Umbilical cord (tissue), 2 donors: Measurements from ENCODE around the gene TNS3. TPM values are rescaled to one million over a fixed set of nuclear protein-coding genes. Genes with fewer than 3 reads are reported as not detected.
"Not testable (repeated sequence)": the region's sequence is repeated elsewhere in the genome, so short reads cannot be mapped to it uniquely, and the experiment has no call there.

Experiments used
- DNase-seq: peaks from one replicate; pipeline ENCODE4 v3.0.0-alpha.2; 2015; ENCODE audit warnings: low spot score
- total RNA-seq: library from RNA; depleted of rRNA; stranded (reverse); fragments of >200 nt; gene quantifications from one replicate; pipeline ENCODE4 v1.2.3, GENCODE V29; 2014; ENCODE audit warnings: low replicate concordance; ENCODE audit not compliant: insufficient read depth

TNS3 gene
- total RNA-seq, 1 donor from 2014 or later = 73.9 TPM

DNA sequence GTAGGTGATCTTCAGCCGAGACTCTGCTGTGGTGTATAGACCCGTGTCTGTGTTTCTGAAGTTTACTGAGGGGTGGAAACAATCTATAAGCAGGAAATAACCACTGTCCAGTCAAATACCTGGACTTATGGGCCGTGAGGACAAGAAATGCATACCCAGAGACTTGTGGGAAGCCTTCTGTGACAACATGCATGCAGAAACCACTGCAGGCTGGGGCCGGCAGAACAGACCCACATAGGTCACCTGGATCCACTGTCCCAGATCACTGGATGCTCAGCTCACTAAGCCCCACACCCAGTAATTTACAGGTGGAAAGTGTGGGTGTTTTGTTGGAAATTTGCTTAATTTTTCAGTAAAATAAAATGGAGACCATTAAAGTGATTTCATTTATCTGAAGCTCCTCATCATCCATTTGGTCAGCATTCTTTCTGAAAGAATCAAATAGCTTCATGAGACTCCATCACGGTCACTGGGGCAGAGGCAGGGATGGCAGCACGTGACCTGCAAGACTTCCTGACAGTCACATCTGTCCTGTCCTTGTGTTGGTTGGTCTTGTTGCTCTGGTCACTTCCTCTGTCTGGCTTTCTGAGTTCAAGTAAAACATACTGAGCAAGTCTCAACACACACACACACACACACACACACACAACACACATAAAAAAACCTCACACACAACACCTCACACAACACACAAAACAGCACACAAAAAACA, 108.3 kb downstream of the TNS3 start:
- DNase-seq = no peak

DNA sequence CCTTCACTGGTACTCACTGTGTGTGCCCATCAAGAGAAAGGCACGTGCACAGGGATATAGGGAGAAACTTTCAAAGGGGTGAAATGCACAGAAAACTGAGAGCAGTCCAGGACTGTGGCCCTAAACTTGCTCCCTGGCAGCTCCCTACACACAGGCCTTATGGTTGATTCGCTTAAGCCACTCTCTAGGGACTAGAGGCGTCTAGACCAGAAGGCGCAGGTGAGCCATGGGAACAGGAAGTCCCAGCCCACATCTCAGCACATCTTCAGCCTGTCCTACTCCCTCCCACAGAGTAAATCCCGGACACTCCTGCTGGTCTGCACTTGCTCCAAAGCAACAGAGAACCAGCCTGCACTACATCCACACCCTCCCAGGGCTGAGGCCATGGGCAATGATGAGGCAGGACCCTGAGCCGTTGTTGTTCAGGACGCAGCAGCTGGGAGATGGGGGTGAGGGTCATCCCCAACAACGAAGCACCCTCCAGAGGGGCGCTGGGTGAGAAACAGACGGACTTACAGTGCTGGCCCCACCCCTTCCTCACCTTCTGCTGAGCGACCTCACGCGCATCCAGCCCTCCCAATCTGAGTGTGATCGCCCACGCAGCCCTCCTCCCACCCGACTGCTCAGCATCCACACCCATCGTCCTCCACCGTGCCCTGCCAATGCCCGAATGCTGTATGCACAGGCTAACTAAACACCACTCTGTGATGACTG, 109.3 kb downstream of the TNS3 start:
- DNase-seq = no peak

DNA sequence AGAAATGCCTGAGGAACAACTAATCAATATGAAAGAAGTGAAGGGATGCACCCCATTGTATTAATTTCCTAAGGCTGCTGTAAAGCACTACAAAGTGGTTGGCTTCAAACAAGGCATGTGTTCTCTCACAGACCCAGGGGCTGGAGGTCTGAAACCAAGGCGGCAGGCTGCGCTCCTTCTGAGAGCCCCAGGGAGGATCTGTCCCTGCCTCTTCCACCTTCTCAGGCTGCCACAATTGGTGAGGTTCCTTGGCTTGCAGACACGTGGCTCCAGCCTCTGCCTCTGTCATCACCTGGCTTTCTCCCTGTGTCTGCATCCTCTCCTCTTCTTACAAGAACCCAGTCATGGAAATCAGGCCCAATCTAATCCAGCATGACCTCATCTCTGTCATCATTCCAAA, 110.1 kb downstream of the TNS3 start:
- no peak for DNase-seq

DNA sequence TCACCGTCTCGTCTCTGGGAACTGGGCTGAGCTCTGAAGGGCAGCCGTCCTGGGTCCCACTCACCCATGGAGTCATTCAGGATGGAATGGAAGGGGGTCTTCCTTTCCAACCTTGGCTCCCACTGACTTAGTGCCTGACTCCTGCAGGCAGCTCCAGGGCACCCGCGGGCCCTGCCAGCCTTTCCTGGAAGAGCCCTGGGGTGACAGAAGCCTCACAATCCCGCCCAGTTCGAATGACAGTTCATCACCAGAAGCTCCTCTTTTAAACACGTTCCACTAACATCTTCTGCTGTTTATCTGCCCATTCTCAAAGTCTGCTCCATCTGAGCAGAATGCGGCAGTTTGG, 110.6 kb downstream of the TNS3 start:
- DNase-seq = no peak

DNA sequence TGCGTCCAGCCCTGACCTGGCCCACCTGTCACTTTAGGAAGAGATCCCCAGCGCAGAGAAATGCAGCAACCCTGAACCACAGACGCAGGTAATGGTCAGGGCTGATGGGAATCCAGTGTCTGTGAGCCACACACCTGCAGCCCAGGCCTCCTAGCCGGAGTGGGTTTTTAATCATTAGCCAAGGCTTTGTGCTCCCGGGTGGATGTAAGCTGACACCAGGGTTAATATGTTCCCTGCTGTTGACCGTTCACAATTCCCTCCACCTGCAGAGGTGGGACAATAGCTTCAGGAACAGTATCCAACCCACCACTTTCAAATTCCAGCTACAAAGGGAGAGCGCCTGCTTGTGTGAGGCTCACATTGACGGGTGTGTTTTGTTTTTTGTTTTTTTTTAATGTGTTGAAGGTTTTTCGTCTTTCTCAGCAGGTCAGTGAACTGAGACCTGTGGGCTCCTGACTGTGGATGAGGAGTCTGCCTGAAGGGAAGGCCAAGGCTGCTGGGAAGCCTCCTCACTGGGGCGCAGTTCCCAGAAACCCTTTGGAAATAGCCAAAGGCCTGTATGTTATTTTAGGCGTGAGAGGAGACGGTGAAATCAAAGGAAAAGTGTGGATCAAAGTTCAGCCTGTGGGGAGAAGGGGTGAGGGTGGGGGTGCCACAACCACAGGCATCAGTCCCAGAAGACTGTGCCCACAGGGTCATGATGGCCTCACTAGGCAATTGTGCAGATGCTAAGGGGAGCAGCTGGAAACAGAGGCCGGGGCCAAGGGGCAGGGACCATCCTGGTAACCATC, 111.1 kb downstream of the TNS3 start:
- DNase-seq = no peak

DNA sequence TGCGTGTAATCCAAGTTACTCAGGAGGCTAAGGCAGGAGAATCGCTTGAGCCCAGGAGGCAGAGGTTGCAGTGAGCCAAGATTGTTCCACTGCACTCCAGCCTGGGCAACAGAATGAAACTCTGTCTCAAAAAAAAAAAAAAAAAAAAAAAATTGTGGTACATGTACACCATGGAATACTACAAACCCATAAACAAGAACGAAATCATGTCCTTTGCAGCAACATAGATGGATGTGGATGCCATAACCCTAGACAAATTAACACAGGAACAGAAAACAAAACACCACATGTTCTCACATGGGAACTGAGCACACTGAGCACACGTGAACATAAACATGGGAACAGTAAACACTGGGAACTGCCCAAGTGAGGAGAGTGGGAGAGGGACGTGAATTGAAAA, 112.1 kb downstream of the TNS3 start:
- not testable (repeated sequence) for DNase-seq

DNA sequence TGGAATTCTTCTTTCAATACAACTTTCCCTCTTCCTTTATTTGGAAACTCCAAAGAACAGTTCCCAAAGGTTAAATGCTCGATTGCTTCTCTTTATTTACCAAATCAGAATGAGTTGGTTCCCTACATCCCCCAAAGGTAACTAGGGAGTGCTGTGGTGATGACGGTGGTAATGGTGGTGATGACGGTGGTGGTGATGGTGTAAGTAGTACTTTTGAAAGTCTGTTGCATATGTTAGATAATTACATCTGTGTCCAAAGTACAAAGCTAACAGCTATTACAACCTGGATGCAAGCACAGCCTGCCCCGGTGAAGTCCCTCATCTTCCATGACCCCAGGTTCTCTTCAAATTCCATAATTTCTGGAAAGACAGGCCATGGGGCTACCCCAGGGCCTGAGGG, 115.1 kb downstream of the TNS3 start:
- DNase-seq = no peak

DNA sequence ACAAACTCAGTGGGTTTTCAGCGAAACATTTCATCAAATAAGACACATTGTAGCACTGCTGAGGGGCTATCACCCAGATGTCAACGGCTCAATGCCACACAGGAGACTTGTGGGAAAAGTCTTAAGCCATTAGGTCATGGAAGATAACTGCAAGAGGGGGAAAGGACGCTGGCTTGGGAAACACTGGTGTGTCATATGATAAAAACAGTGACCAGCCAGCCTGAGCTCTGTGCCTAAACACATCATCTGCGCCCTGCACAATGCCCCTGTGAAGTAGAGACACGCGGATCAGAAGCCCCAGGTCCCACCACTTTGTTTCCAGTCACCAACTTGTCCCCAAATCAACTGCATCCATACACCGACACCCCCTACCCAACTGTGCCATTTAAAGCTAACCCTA, 116.7 kb downstream of the TNS3 start:
- no peak for DNase-seq

DNA sequence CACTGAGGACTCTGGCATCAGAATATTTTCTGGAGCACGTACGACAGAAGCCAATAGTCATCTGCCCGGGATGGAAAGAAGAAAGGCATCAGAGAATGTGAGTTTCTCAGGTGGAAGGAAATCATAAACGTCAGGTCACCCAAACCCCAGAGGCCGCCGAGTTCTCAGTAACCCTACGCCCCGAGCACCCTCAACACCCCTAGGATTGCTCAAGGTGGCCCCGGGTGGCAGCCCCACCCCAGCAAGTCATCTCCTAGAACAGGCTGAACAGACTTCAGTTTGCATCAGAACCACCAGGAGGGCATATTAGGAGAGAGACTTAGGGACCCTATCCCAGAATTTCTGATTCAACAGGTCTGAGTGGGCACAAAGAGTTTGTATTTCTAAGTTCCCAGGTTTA, 117.6 kb downstream of the TNS3 start:
- DNase-seq = no peak

DNA sequence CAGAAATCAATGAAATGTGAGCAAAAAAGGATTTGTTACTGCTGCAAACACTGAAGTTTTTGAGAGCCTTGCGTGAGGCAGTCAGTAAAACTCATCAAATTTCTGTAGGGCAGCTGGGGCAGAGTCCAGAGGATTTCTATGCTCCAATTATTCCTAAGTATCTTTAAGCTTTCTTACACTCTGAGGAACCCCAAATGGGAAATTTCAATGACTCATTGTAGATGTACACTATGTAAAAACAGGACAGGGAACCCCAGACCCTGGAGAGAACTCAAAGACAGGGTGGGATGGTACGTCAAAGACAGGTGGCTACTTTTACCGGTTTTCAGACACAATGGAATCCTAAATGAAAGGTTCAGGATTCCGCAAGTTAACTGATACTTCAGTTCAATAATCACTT, 120.2 kb downstream of the TNS3 start:
- no peak for DNase-seq

DNA sequence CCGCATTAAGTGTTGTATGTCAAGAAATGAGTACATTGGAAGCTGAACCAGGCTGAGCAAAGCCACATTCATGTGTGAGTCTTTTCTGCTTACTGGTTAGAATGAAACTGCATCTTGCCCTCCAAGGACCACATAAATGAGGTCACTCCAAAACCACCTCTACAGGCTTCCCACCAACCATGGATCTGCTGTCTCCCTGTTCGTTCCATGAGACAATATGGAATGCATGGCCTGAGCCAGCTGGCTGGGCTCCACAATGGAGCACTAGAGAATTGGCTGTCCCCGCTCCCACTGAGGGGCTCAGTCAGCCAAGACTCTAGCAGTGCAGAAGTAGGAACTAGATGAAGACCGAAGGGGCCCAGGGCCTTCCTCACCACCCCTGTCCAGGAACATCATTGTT, 120.8 kb downstream of the TNS3 start:
- DNase-seq = peak; percentile 71

DNA sequence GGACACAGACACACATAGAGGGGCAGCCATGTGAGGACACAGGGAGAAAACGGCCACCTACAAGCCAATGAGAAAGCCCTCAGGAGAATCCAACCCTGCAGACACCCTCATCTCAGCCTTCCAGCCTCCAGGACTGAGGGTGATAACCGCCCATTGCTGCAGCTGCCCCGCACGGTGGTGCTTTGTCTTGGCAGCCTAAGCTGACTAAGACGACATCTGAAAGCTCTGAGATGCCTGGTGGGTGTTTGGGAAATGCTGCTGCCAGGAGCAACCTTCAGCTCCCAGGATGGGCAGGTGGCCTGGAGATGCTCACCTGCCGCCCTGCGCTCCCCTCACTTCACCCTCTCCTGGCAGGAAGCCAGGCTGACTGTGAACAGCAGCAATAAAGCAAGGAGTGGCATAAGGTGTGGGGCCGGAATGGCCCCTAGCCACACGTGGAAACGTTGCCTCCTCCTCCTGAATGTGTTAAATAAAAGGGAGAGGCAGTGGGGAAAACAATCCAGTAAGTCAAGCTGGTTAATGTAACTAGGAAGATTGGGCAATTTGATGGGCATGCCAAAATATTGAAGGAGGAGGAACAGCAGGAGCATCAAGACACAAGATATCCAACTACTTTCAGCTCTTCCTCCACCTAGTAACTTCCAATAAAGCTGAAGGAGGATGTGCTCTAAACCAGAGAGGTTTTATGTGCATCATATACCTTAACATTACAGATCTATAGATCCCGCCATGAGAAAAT, 121.5 kb downstream of the TNS3 start:
- no peak for DNase-seq

DNA sequence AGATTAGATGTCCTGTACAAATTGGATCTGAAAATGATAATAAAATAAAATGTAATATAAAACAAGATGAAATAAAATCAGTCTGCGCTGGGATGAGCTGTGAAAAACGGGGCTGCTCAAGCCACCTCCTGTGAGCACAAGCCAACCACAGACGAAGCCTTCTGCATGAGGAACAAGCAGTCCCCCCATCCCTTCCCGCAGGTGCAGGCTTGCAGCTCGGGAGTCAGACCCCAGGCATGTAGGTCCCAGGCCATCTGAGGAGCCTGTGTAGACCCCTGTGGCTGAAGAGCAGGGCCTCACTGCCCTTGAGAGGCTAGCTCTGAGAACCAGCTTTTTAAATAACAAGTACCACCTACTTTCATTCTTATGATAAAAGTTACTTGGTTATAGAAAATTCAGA, 123.4 kb downstream of the TNS3 start:
- no peak for DNase-seq

DNA sequence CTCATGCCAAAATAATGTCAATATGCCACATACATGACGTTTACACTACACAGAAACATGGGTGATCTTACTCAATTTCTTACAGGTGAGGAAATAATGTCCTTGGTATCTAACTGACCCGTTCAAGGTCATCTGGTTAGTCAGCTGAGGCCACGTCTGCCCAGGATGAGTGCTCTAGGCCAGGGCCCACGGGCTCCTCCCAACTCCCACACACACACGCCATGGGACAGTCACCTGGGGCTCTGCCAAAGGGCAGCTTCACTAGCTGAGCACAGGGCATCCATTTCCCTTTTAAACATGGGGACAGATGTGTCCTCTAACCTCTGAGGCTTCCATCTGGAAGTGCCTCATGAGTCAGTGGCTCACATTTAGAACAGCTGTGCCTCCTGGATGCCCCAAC, 123.9 kb downstream of the TNS3 start:
- no peak for DNase-seq

DNA sequence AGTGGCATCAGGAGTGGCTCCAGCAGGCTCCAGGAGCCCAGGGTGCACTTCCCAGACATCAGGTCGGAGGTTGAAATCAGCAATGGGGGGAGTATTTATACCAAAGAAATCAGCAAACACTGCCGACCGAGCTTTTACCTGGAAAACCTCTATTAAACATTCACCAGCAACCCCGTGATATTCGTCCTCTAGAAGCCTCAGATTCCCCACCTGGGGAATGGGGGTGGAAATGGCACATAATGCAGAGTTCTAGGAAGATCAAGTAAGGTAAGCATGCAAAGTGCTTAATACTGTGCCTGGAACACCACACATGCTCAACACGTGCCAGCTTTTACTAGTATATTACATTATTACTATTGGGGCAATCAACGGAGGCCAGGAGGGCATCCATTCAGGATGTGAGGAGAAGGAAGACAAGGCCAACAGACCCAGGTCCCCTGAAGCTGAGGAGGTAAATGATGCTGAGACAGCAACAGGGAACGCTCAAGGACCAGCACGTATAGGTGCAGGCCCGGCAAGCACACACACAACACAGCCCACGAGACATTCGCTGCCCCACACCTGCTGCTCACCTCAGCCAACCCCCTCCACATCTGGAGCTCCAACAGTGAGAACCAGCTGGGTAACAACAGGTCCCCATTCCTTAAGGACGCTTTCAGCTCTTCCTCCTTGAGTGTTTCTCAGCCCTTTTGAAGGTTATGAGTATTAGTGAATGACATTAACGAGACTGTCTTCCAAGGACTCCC, 125.5 kb downstream of the TNS3 start:
- DNase-seq = no peak

DNA sequence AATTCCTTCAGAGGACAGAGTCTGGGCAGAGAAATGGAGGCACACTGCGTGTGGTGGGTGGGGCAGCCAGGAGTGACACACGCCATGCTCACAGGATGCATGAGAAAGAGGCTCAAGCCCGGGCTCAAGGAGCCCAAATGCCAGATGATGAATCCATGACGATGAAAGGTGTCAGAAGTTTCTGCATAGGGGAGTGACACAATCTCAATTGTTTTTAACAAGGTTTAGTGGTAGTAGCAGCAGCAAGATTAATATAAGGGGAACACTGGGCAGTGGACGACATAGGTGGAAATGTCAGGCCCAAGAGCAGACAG, 126.1 kb downstream of the TNS3 start:
- no peak for DNase-seq

DNA sequence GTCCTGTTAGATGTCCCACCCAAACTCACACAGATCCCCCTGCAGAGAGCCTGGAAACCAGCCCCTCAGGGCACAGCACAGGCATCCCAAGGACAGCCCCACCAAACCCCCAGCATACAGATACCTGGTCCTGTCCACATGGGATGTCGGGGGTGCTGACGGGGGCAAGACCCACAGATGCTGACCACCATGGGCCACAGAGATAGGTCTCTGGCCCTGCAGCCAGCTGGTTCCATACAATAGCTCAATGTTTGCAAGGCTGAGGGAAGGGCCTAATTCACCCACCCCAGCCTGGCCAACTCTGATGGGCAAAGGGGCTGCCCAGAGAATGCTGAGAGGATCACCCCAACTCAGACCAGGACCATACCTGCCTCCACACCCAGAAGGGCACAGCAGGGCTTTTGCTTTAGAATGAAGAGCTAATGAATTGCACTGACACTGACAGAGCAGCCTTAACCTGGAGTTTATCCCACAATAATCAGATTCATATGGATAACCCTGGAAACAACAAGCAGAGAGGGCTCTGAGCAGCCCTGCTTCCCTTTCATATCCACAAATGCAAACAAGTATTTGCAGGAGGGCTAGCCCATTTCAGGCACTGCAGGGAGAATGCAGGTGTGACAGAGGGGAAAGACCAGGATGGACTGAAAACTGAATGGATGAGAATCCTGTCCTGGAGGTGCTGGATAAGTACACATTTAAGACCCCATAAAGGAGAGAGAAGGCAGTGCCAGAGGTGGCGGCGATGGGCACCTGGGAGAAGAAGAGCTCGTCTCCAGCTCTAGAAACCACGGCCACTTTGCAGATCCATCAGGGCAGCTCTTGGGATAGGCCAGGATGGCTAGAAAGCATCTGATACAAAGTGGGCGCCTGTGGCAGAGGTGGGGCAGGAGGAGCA, 126.7 kb downstream of the TNS3 start:
- no peak for DNase-seq

DNA sequence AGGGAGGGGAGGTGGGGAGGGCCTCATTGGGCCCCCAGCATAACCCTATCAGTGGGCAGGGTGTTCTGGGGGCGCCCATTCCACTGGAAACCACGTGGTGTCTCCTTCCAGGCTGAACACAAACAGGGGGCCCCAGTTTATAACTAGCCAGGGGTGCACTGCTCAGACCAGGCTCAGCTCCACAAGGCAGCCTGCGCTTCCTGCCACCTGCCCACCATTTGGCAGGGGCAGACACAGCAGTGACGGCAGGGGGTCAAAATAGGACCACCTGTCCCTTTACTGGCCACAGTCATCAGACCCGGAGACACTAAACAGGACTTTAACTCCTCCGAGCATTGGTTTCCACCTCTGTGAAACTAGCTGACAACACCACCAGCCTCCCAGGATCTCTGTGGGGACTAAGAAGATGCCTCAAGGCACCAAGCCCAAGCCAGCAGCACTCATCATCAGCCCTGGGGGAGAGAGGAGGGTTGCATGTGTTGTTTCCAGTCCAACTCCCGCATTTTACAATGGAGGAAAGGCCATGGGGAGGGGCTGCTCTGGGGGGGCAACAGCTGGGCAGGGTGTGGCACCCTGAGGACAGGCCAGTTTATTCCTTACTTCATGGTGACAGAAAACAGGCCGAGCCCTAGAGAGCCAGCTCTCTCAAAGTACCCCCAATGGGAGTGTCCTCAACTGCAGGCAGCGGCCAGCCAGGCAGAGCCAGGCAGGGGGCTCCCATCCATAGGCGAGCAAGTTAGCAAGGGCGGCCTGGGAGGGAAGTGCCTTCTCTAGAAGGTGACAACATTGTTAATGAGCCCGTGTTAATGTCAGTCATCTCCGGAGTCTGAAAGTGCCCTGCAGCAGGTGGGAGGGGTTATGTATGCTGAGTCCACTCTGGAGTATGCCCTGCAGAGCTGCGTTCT, 127.6 kb downstream of the TNS3 start:
- DNase-seq = no peak
